Sciatic nerve (tissue), 2 donors: ENCODE data around the gene PPP2R5C. TPM values are rescaled to one million over a fixed set of nuclear protein-coding genes. Genes with fewer than 3 reads are reported as not detected.
A peak's percentile ranks its signal among the peaks of the same experiment; 100 is the strongest.
"Not testable (repeated sequence)": the region's sequence is repeated elsewhere in the genome, so short reads cannot be mapped to it uniquely, and the experiment has no call there.

ENCODE experiments used
- ATAC-seq: fragments of 200-7000 bp; cut with Tn5 transposase; one replicate; pipeline ENCODE4 v1.9.1; 2020; ENCODE audit warnings: mild to moderate bottlenecking, moderate library complexity
- DNase-seq: peaks from one replicate; pipeline ENCODE4 v3.0.0-alpha.2; 2020; ENCODE audit warnings: low spot score
- intact Hi-C: fragments of 100-400 bp; cut with DNase I; formaldehyde crosslinking; loops from one replicate; pipeline ENCODE4 v1.14.2; 2022
- total RNA-seq: library from RNA; stranded (reverse); fragmentation: NEBNext Ultra II Directional; extraction: Animal tissue kit (Norgen Biotek cat#: 25700); gene quantifications from one replicate; pipeline ENCODE4 v1.2.1, GENCODE V29; 2021
- donor health status: DM: no; HTN: no; CAD: no.
- donor health status: DM: no; HTN: no; CAD: no.

The PPP2R5C gene
- total RNA-seq, 1 donor from 2014 or later, result 144 TPM

DNA sequence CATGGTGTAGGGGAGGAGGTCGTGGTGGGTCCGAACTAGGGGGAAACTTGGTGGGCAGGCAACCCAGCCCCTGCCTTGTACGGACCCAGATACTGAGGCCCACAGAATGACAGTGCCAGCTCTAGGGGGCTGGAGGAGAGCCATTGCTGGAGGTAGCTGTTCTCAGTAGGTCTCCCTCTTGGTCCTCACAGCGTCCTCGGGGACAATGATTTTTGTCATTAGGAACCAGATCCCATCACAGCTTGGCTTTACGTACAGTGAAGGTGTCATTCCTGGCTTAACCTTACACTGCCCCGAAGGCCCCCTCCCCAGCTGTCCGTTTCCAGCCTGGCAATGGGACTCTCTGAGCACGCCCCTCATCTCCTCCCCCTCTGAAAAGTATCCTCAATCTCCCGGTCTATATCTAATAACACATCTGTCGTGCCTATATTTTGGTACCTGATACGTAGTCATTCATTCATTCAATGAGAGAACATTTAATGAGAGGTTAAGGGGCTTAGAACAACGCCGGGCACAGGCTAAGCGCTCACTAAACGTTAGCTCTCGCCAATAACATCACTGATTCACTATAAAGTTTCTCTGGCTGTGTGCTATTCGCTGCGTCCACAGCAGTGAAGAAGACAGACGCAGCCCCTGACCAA is 202.3 kb downstream of the PPP2R5C start:
- intact Hi-C loops, result no loop called here
- ATAC-seq, result peak; percentile 1
- no peak for DNase-seq

DNA sequence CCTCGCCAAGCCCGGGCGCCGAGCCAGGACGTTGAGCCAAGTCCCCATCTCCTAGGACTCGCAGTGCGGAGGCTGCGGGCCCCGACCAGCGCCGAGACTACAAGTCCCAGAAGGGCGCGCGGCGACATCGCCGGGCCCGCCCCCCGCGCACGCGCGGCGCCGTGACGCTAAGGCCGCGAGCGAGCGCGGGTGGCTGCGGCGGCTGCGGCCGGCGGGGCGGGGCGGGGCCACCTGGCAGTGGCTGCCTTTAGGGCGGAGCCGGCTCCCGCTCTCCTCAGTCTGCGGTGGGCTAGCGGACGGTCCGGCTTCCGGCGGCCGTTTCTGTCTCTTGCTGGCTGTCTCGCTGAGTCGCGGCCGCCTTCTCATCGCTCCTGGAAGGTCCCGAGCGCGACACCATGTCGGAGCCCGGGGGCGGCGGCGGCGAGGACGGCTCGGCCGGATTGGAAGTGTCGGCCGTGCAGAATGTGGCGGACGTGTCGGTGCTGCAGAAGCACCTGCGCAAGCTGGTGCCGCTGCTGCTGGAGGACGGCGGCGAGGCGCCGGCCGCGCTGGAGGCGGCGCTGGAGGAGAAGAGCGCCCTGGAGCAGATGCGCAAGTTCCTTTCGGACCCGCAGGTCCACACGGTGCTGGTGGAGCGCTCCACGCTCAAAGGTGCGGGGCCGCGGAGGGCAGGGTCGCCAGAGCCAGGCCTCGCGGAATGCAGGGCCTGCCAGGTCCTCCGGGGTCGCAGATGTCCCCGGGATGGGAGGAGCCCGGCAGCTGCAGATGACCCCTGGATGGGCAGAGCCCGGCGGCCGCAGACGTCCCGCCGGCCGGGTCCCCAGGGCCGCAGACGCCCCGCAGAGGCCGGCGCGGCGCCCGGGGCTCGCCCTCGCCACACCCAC is 203.0 kb downstream of the PPP2R5C start, which contains the start of gene DYNC1H1:
Gene DYNC1H1, plus strand, starts transcription at position 277 of the 884 bp plus-strand sequence. Its CDS starts 119 bp downstream, at position 396.
- ATAC-seq (peak; percentile 91), DNase-seq (peak; percentile 94)
- intact Hi-C loops, result no loop called here

DNA sequence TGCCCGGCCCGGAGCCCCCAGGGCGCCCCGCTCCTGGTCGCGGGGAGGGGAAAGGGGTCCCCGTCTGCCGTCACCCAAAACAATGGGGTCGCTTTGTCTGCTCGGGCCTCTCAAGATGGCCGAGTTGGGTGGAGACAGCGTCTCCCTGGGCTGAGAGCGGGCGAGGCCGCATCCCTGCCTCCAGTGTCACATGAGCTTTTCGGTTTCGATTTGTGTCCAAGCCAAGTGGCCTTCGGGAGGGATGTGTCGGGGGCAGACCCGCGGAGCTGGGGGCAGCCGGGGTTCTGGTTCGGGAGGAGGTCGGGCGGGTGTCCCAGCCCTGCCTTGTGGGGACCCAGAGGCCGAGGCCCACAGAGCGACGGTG is 203.7 kb downstream of the PPP2R5C start:
- DNase-seq, result peak; percentile 76
- intact Hi-C loops, result no loop called here
- ATAC-seq, result peak; percentile 50

DNA sequence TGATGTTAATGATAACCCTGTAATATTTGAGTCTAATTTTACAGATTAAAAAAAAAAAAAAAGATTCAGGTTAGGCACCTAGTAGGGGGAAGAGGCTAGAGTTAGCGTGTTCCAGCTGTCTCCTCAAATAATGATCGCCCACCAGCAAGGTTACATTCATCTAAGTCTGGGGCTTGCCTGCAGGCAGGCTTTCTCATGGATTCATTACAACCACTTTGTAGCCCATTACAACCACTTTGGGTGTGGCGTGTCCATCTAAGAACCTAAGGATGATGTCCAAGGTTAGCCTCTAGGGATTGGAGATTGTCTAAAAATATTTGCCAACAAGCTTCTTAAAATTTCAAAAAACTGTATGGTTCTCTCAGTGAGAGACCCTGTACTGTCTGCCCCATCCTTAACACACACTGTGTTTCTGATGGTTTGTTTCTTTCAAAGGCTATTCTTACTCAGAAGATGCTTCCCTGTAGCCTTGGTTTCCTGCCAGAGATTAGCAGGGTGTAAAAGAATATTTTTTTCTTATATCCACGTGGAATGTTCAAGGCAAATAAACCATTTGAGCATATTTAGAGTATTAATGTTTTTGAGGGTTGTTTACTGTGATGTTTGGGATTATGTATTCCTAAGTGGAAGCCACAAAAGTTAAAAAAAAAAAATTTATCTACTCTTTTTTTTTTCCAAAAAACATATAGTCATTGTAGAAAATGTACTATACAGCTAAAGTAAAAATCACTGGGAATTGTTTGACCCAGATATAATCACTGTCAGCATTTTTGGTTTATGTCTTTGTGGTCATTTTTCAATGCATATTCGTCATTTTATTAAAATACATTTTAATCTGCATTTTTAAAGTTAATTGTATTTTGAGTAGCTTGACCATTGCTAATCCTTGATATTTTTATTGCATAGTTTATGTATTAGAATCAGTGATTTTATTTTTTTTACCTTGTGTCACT is 204.5 kb downstream of the PPP2R5C start:
- no peak for DNase-seq
- intact Hi-C loops, result no loop called here

DNA sequence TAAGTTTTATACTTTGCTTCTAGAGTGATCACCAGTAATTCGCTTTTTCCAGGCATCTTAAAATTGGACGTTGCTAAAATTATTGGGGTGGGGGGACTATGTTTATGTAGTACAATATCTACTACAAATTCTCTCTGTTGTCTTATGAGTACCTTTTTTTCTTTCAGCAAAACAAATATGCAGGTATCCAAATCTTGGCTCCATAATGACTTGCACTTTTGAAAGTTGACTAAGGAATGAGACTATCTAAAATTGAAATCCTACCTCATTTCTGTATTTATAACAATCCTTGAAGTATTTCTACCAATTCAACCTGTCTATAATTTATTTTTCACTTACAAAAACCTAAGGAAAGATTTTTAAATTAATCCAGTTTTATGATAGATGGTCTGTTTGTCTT is 205.2 kb downstream of the PPP2R5C start:
- ATAC-seq (no peak), DNase-seq (no peak)
- intact Hi-C loops, result no loop called here

More for the DNA sequence above, 204.5 kb downstream of the PPP2R5C start:
- no peak for ATAC-seq

DNA sequence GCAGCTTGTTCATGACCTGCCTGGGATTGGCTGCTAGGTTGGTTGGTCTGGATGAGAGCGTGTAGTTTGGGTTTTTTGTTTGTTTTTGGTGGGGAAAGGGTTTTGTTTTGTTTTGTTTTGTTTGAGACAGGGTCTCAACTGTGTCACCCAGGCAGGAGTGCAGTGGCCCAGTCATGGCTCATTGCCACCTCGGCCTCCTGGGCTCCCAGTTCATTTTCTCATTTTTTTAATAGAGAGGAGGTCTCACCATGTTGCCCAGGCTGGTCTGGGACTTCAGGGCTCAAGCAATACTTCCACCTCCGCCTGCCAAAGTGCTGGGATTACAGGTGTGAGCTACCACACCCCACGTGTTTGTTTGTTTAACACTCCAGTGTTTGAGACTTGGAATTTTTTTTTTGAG is 206.7 kb downstream of the PPP2R5C start:
- no peak for ATAC-seq

DNA sequence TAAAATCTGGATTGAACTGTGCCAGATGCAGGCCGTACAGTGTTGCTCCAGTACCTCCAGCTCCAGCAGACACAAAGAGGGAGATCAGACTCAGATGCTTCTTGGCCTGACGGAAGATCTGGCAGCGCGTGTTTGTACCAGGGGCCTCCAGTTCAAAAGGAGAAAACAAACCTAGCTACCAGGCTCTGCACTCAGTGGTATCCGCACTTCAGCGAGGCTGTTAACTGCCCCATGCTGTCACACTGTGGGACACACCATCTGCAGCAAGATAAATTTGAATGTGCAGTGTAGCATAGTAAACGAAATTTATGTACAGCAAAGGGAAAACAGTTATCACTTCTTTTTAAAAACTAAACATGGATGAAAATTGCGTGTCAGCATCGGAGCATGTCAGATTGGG is 208.0 kb downstream of the PPP2R5C start:
- ATAC-seq, result no peak
- intact Hi-C loops, result no loop called here
- DNase-seq, result no peak

More for the DNA sequence above, 206.7 kb downstream of the PPP2R5C start:
- no peak for DNase-seq
- intact Hi-C loops, result no loop called here

DNA sequence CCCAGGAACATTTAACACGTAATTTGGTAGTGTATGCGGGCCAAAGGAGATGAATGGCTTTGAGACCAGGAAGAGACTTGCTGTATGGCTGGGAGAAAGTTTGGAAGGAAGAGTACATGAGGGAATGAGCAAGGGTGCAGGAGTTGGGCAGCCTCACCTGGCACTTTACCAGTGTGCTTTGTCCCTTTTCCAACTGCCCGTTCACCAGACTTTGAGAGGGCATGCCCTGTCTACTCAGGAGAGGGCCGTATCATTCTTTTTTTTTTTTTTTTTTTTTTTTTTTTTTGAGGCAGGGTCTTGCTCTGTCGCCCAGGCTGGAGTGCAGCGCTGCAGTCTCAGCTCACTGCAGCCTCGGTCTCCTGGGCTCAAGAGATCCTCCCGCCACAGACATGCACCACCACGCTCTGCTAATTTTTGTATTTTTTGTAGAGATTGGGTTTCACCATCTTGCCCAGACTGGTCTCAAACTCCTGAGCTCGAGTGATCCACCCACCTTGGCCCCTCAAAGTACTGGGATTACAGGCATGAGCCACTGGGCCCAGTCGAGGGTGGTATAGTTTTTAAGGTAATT is 209.4 kb downstream of the PPP2R5C start:
- DNase-seq (no peak), ATAC-seq (no peak)
- intact Hi-C loops, result no loop called here

DNA sequence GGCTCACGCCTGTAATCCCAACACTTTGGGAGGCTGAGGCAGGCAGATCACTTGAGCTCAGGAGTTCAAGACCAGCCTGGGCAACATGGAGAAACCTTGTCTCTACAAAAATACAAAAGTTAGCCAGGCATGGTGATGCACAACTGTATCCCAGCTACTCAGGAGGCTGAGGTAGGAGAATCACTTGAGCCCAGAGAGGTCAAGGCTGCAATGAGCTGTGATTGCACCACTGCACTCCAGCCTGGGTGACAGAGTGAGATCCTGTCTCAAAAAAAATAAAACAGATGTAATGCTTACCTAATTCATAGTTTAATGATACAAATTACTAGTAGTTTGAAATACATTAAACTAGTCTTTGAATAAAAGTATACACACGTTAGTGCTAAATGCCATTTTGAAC is 209.9 kb downstream of the PPP2R5C start:
- DNase-seq, intact Hi-C loops, ATAC-seq: not testable (repeated sequence)

DNA sequence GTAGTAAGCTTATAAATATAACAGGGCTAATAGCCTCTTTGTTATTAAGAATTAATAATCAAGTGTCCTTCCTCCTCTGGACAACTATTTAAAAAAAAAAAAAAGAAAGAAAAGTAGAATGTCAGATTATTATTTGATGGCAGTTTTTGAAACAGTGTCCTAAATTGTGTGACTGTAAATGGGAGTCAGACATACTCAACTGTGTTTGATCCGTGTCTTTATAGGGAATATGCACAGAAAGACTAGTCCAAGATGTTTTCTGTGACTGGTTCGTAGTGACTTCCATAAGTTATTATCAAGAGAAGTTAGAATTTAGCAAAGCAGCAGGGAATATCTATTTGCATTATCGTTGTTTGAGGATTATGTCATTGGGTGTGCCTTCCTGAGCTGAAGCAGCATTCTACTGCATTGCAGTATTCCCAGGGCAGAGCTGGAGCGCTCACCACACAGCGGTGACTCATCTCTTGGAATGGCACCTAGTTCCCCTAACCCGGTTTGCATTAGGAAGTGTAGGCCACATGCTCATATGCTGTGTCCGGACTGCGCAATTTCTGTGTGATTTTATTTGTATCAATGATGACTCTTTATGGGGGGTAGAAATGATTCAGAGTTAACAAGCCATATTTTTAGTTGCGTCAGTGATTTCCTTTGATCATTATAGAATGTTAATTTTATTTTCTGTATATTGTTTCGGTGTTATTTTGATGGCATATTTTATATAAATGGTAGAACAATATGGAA is 210.8 kb downstream of the PPP2R5C start:
- DNase-seq (peak; percentile 82), ATAC-seq (peak; percentile 98)
- intact Hi-C loops, result no loop called here

DNA sequence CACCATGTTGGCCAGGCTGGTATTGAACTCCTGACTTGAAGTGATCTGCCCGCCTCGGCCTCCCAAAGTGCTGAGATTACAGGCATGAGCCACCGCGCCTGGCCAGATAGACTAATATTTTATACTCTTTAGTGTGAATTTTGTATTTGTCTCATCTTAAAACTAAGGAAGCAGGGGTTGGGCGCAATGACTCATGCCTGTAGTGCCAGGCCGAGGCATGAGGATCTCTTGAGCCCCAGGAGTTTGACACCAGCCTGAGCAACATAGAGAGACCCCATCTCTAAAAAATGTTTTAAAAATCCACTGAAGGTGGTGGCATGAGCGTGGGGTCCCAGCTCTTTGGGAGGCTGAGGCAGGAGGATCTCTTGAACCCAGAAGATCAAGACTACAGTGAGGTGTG is 211.8 kb downstream of the PPP2R5C start:
- ATAC-seq, result no peak
- DNase-seq, result no peak
- intact Hi-C loops, result no loop called here

DNA sequence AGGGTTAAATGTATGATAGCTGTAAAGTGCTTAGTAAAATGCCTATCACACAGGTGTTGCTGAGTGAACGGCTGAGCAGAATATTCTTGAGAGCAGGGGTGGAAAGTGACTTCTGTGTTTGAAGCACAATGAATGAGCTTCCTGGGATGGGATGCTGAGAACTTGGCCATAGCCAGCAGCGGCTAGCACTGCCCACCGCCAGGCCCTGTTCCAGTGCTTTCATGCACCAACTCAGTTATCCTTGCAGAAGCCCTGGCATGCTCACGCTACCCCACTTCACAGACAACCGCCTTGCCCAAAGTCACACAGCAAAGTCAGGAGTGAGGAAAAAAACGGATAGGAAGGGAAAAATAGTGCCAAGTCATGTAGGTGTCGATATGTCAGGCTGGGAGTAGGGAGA is 213.7 kb downstream of the PPP2R5C start:
- DNase-seq (no peak), ATAC-seq (no peak)
- intact Hi-C loops, result no loop called here

Other genes starting within 250 kb of the PPP2R5C start
- 1.6 TPM for gene DIO3, start 200.2 kb upstream of the PPP2R5C start, total RNA-seq
- 496 TPM for gene DYNC1H1, start 202.9 kb downstream of the PPP2R5C start, total RNA-seq